ENCODE data around the gene DERL3. TPM values are rescaled to one million over a fixed set of nuclear protein-coding genes. Genes with fewer than 3 reads are reported as not detected.

DERL3 gene
- total and polyA plus RNA-seq, 2 of the 13 experiments (the other 11 are each of a cell fraction or from before 2014, with no cell fraction given), result not detected

DNA sequence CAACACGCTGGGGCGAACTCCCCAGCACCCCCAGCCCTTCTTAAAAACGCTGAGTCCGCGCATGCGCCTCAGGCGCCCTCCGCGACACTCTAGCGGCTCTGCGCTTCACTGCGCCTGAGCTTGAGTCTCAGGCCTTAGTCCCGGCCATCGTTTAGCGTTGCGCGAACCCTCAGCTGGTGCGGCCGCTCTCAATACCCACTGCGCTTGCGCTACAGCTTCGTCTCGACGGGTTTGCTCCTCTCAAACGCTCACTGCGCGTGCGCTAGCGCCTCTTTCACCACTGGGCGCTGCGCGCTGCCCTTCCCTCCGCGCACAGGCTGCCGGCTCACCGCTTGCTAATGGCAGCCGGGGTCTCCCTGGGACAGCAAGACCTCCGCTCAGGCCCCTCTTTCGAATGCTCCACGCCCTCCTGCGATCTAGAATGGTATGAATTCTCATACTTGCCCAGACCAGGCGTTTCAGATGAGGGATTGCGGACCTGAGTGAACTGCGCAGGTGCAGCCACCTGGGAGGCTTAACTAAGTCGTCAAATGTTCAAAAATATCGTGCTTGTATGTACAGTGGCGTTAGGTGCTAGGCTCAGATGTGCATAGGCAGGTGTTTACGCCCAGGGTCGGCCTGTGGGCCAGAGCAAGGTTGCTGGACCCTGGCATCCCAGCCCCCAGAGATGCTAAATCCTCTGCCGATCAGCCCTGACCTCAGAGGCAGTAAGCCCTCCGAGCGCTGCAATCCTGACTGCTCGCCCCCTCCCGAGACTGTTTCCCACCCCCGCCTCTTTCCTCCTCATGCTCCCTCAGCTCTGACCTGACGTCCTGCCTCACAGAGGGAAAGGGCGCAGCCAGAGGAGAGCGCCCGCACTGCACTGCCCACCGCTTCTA lies 19.0 kb upstream of the DERL3 start, which contains the start of gene SLC2A11 (continued):
- TF ChIP-seq ZNF607 (CRISPR knock-in tag; IDR thresholded peaks at IDR 0.05; ENCODE audit: borderline replicate concordance) (no peak; the same call in 1 of the 2 replicates), ZSCAN31 (CRISPR knock-in tag; IDR thresholded peaks at IDR 0.05; ENCODE audit: low read depth) (no peak), SNAPC5 (CRISPR knock-in tag; IDR thresholded peaks at IDR 0.05; ENCODE audit: borderline replicate concordance) (no peak), HNF4G (IDR thresholded peaks at IDR 0.05; ENCODE audit: borderline replicate concordance, low read depth, low read length) (no peak), HNF4G (CRISPR knock-in tag; IDR thresholded peaks at IDR 0.05; ENCODE audit: borderline replicate concordance, low read depth) (no peak), MEF2D (CRISPR knock-in tag; IDR thresholded peaks at IDR 0.05) (0 out of 2 replicates have a peak, but pooled peaks have one; percentile 51), CREB1 (IDR thresholded peaks at IDR 0.05) (no peak), CREB1 (CRISPR knock-in tag; IDR thresholded peaks at IDR 0.05) (no peak), RARA (CRISPR knock-in tag; IDR thresholded peaks at IDR 0.05) (peak; percentile 32; the same call in 1 of the 2 replicates), CEBPG (CRISPR knock-in tag; IDR thresholded peaks at IDR 0.05) (peak; percentile 59; the same call in 1 of the 2 replicates), ZBTB34 (CRISPR knock-in tag; IDR thresholded peaks at IDR 0.05) (no peak), ZBTB37 (CRISPR knock-in tag; IDR thresholded peaks at IDR 0.05) (no peak), ZNF251 (CRISPR knock-in tag; IDR thresholded peaks at IDR 0.05) (no peak), HES4 (CRISPR knock-in tag; IDR thresholded peaks at IDR 0.05; ENCODE audit: borderline replicate concordance) (no peak), BHLHE40 (IDR thresholded peaks at IDR 0.05; ENCODE audit: low read length) (no peak), PATZ1 (CRISPR knock-in tag; IDR thresholded peaks at IDR 0.05) (peak; percentile 55), IKZF4 (CRISPR knock-in tag; IDR thresholded peaks at IDR 0.05; ENCODE audit: borderline replicate concordance, low read depth, not compliant biosample characterization) (no peak), CBFB (CRISPR knock-in tag; IDR thresholded peaks at IDR 0.05) (no peak), ZBTB8A (CRISPR knock-in tag; IDR thresholded peaks at IDR 0.05; ENCODE audit: borderline replicate concordance, low read depth) (no peak), KDM3A (CRISPR knock-in tag; IDR thresholded peaks at IDR 0.05; ENCODE audit: low read depth) (no peak), MED13 (CRISPR knock-in tag; IDR thresholded peaks at IDR 0.05) (peak; percentile 67; the same call in 1 of the 2 replicates), U2AF1 (optimal IDR thresholded peaks at IDR 0.05; ENCODE audit: low read depth, low read length) (no peak), ZNF792 (CRISPR knock-in tag; IDR thresholded peaks at IDR 0.05) (0 out of 2 replicates have a peak, but pooled peaks have one; percentile 46)
- TF ChIP-seq, protein P1, sequence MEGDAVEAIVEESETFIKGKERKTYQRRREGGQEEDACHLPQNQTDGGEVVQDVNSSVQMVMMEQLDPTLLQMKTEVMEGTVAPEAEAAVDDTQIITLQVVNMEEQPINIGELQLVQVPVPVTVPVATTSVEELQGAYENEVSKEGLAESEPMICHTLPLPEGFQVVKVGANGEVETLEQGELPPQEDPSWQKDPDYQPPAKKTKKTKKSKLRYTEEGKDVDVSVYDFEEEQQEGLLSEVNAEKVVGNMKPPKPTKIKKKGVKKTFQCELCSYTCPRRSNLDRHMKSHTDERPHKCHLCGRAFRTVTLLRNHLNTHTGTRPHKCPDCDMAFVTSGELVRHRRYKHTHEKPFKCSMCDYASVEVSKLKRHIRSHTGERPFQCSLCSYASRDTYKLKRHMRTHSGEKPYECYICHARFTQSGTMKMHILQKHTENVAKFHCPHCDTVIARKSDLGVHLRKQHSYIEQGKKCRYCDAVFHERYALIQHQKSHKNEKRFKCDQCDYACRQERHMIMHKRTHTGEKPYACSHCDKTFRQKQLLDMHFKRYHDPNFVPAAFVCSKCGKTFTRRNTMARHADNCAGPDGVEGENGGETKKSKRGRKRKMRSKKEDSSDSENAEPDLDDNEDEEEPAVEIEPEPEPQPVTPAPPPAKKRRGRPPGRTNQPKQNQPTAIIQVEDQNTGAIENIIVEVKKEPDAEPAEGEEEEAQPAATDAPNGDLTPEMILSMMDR (CRISPR knock-in tag; IDR thresholded peaks at IDR 0.05), result peak; percentile 19
